IMR-90 (cell line): Measurements from ENCODE around the gene FOXF1. TPM values are rescaled to one million over a fixed set of nuclear protein-coding genes. Genes with fewer than 3 reads are reported as not detected.

Source experiments
- BHLHE40 ChIP-seq: fragments of 150-350 bp; IDR thresholded peaks from 2 replicates; pipeline ENCODE4 v1.6.1; 2016; ENCODE audit warnings: mild to moderate bottlenecking, low read depth, low read length
- RCOR1 ChIP-seq: IDR thresholded peaks from 2 replicates; pipeline ENCODE4 v1.6.1; 2012; ENCODE audit warnings: mild to moderate bottlenecking, low read length, improper control_type of control experiment; ENCODE audit not compliant: insufficient replicate concordance
- SMC3 ChIP-seq: fragments of 150-350 bp; IDR thresholded peaks from 2 replicates; pipeline ENCODE4 v1.6.1; 2016; ENCODE audit warnings: low read depth, mild to moderate bottlenecking, antibody characterized with exemption, low read length, moderate library complexity
- polyA plus RNA-seq, 3 experiments: library from polyadenylated mRNA; depleted of rRNA; stranded (reverse); fragments of >200 nt; gene quantifications; 2 replicates each; pipeline ENCODE4 v1.2.3, GENCODE V29; 2012; ENCODE audit warnings: low replicate concordance in 1 of 3
- total RNA-seq: library from RNA; depleted of rRNA; stranded (reverse); fragments of >200 nt; gene quantifications from 2 replicates; pipeline ENCODE4 v1.2.3, GENCODE V29; 2012
- TF ChIP-seq, protein P1 (sequence below): fragments of 150-350 bp; IDR thresholded peaks from 2 replicates; pipeline ENCODE4 v1.6.1; 2016; ENCODE audit warnings: low read depth, mild to moderate bottlenecking, low read length, moderate library complexity, borderline replicate concordance

The FOXF1 gene
- total and polyA plus RNA-seq, 2 of the 4 experiments (the other 2 are of a cell fraction): 2.7 to 33.0 TPM

DNA sequence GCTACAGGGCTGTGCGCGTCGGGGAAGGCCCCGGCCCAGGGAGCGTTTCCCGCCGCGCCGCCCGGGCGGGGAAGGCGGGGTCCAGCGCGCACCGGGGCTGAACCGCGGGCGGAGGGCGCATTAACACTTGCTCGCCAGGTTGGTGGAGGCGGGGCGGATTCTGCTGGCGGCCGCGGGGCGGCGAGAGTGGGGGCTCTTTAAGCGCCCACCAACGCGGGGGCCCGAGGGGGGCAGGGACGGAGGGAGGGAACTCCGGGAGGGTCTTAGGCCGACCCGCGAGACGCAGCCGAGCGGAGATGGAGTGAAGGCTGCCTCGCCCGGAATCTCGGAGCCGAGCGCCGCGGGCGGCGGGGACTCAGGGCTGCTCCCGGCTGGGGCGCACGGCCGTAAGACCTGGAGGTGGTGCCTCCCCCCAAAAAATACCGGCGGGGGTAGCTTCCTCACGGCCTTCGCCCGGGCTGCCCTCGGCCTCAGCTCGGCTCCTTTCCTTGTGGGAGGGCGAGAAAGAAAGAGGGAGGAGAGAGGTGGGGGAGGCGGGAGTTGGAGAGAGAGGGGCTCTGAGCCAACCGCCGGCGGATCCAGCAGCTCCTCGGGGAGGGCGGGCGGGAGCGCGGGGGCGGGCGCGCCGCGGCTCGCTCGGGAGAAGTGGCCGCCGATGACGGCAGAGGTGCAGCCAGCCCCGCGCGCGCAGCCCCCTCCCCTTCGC lies 415 bp upstream of the FOXF1 start (continued):
- TF ChIP-seq, protein P1, sequence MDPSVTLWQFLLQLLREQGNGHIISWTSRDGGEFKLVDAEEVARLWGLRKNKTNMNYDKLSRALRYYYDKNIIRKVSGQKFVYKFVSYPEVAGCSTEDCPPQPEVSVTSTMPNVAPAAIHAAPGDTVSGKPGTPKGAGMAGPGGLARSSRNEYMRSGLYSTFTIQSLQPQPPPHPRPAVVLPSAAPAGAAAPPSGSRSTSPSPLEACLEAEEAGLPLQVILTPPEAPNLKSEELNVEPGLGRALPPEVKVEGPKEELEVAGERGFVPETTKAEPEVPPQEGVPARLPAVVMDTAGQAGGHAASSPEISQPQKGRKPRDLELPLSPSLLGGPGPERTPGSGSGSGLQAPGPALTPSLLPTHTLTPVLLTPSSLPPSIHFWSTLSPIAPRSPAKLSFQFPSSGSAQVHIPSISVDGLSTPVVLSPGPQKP: no peak
- no peak for TF ChIP-seq RCOR1
- TF ChIP-seq SMC3: peak; percentile 17; the same call in 1 of the 2 replicates
- 0 out of 2 replicates have a peak, but pooled peaks have one; percentile 10 for TF ChIP-seq BHLHE40
